Measurements from ENCODE around the gene SEMA4C.

The SEMA4C gene

GRCh38 chr2:96853321-96853720 lies 16.6 kb downstream of the SEMA4C start:
- TF ChIP-seq ZFX (IDR thresholded peaks at IDR 0.05): no peak
- no peak for TF ChIP-seq CTCF (conservative IDR thresholded peaks at IDR 0.05)
- H3K27ac ChIP-seq: no peak overlapping the region

GRCh38 chr2:96852667-96853066 lies 17.2 kb downstream of the SEMA4C start:
- no peak for TF ChIP-seq CTCF (conservative IDR thresholded peaks at IDR 0.05)
- no peak for TF ChIP-seq ZFX (IDR thresholded peaks at IDR 0.05)
- H3K27ac ChIP-seq: no peak overlapping the region

GRCh38 chr2:96848264-96848663 lies 21.6 kb downstream of the SEMA4C start:
- H3K27ac ChIP-seq: no peak overlapping the region
- TF ChIP-seq CTCF (conservative IDR thresholded peaks at IDR 0.05): no peak
- TF ChIP-seq ZFX (IDR thresholded peaks at IDR 0.05): no peak

GRCh38 chr2:96847586-96847985 lies 22.3 kb downstream of the SEMA4C start:
- no peak for TF ChIP-seq ZFX (IDR thresholded peaks at IDR 0.05)
- no peak for TF ChIP-seq CTCF (conservative IDR thresholded peaks at IDR 0.05)
- no peak overlapping the region for H3K27ac ChIP-seq

- no peak overlapping the region for H3K27ac ChIP-seq
- no peak for TF ChIP-seq CTCF (conservative IDR thresholded peaks at IDR 0.05)
- TF ChIP-seq ZFX (IDR thresholded peaks at IDR 0.05): no peak
Measured at GRCh38 chr2:96846825-96847224, 23.1 kb downstream of the SEMA4C start.

GRCh38 chr2:96844405-96844808 lies 25.5 kb downstream of the SEMA4C start:
- H3K27ac ChIP-seq: no peak overlapping the region
- TF ChIP-seq CTCF (conservative IDR thresholded peaks at IDR 0.05): no peak
- TF ChIP-seq ZFX (IDR thresholded peaks at IDR 0.05): no peak

- H3K27ac ChIP-seq: no peak within 1 kb of the TSS
- TF ChIP-seq CTCF (conservative IDR thresholded peaks at IDR 0.05) (no peak), ZFX (IDR thresholded peaks at IDR 0.05) (no peak)
Measured at GRCh38 chr2:96843538-96844268, 26.2 kb downstream of the SEMA4C start, which contains the start of gene ANKRD23. ANKRD23 (minus strand) TSS chr2:96844021; CDS start chr2:96843992, 29 bp downstream.

Data from C4-2B (cell line).